Heart right ventricle (tissue), 16 donors: ENCODE data around the gene TPCN1. TPM values are rescaled to one million over a fixed set of nuclear protein-coding genes. Genes with fewer than 3 reads are reported as not detected.
A peak's percentile ranks its signal among the peaks of the same experiment; 100 is the strongest.

ENCODE experiments used
- ATAC-seq, 8 donors: fragments of 200-7000 bp; cut with Tn5 transposase; one replicate each; pipeline ENCODE4 v1.9.1; 2020; ENCODE audit warnings: mild to moderate bottlenecking in 8 of 8, moderate library complexity in 8 of 8, moderate number of reproducible peaks in 1 of 8
- DNase-seq, 2 donors: peaks; one replicate each; pipeline ENCODE4 v3.0.0-alpha.2; 2020
- H3K27ac ChIP-seq, 10 donors: fragments of 200-600 bp; sonication (generic) in 2 of 10; one replicate each; pipeline versions ENCODE4 v1.5.0 to v1.8.0; 2020 to 2022; ENCODE audit warnings: mild to moderate bottlenecking in 3 of 10
- H3K27me3 ChIP-seq, 7 donors: fragments of 200-600 bp; one replicate each; pipeline ENCODE4 v1.8.0; 2021 to 2022; ENCODE audit warnings: mild to moderate bottlenecking in 2 of 7
- H3K36me3 ChIP-seq, 9 donors: fragments of 200-600 bp; sonication (generic) in 1 of 9; one replicate each; pipeline versions ENCODE4 v1.5.0 to v1.8.0; 2020 to 2022; ENCODE audit warnings: mild to moderate bottlenecking in 2 of 9
- H3K4me1 ChIP-seq, 9 donors: fragments of 200-600 bp; sonication (generic) in 1 of 9; one replicate each; pipeline versions ENCODE4 v1.5.0 to v1.8.0; 2020 to 2022; ENCODE audit warnings: mild to moderate bottlenecking in 4 of 9
- H3K4me3 ChIP-seq, 10 donors: fragments of 200-600 bp; sonication (generic) in 2 of 10; one replicate each; pipeline versions ENCODE4 v1.5.0 to v1.8.0; 2020 to 2022; ENCODE audit warnings: mild to moderate bottlenecking in 7 of 10, moderate library complexity in 2 of 10
- H3K9me3 ChIP-seq, 11 donors: fragments of 200-600 bp in 10 of 11; sonication (generic) in 2 of 11; one replicate each; pipeline versions ENCODE4 v1.5.0 to v1.8.0; 2013 to 2022; ENCODE audit warnings: mild to moderate bottlenecking in 2 of 11, control low read depth in 1 of 11, moderate library complexity in 1 of 11
- CTCF ChIP-seq, 9 donors: fragments of 200-600 bp; sonication (generic) in 2 of 9; IDR thresholded peaks; one replicate each; pipeline versions ENCODE4 v1.5.0 to v1.8.0; 2021 to 2022; ENCODE audit warnings: antibody characterized with exemption in 9 of 9, mild to moderate bottlenecking in 5 of 9, moderate library complexity in 1 of 9
- WGBS, 2 donors: extraction: QIAGEN DNeasy Blood & Tissue Kit; methylation state at CpG; one replicate each; pipeline ENCODE4 v1.1.7; 2013; ENCODE audit warnings: inconsistent platforms in 1 of 2; 5-methylcytosine and 5-hydroxymethylcytosine counted together
- intact Hi-C, 10 donors: fragments of 100-400 bp; cut with DNase I; formaldehyde crosslinking; loops; one replicate each; pipeline versions ENCODE4 v1.11.1 to v1.14.2; 2022
- polyA plus RNA-seq, 2 donors: library from polyadenylated mRNA; stranded (reverse); fragments of 200-250 nt; gene quantifications; one replicate each; pipeline ENCODE4 v1.2.3, GENCODE V29; 2013
- total RNA-seq, 10 donors: library from RNA; stranded (reverse); fragmentation: NEBNext Ultra II Directional in 3 of 10; extraction: Animal tissue kit (Norgen Biotek cat#: 25700) in 3 of 10; gene quantifications; one replicate each; pipeline versions ENCODE4 v1.2.1 to v1.2.4, GENCODE V29; 2021 to 2023
- donor health status: Arrhythmogenic right ventricular cardiomyopathy.
- donor health status: ischemic (EF 13 %, LVEDD 7.1; RV severe dilation, severe dysfunction).
- donor health status: healthy with polysubstance abuse.
- donor health status: DM: no; HTN: yes; CAD: no.
- donor health status: DM: no; HTN: no; CAD: no.
- donor health status: ischemic (EF 25% LVEDD 6.9; RV normal size, moderate dysfunction).
- donor health status: ischemic (EF 25% LVEDD 5.7; RV mildly dilated, moderate dysfunction).
- donor health status: healthy.
- donor health status: DM: yes; HTN: yes; CAD: no.
- donor health status: Ischemic cardiomyopathy.
- donor health status: ischemic (EF 35%, LVEDD 5.7; RV mildly dilated, moderate dysfunction).
- donor health status: nonischemic (EF 11% LVEDD 7.7; RV severe dilation, severe dysfunction).
- donor health status: DM: yes; HTN: yes; CAD: no.
- donor health status: PGD.
- donor health status: ischemic (EF 29% LVEDD 5.4; RV normal size, mild dysfunction).
- donor health status: nonischemic (EF 23%, LVEDD 6.1; RV moderate dilation, normal function).

TPCN1 gene
- total and polyA plus RNA-seq, 12 donors: 16.4 to 163 (median 127) TPM

GRCh38 chr12:113260127-113260526 lies 38.9 kb downstream of the TPCN1 start:
- no peak overlapping the region for H3K4me3 ChIP-seq
- WGBS, 2 donors: 54 to 56% methylated on average over 5 of the region's 5 CpGs

GRCh38 chr12:113260636-113261300 lies 39.5 kb downstream of the TPCN1 start:
- Histone ChIP-seq H3K27ac (peak overlapping the region; percentile 39 to 89 (median 80)), H3K4me1 (peaks cover 15 to 54% (median 49%) of the 10 kb centered on the region in 9 donors), H3K4me3 (no peak overlapping the region), H3K36me3 (peaks cover 0 to 55% (median 6%) of the 10 kb centered on the region in 9 donors), H3K27me3 (no peaks in the 10 kb centered on the region), H3K9me3 (no peaks in the 10 kb centered on the region)
- no peak for TF ChIP-seq CTCF (IDR thresholded peaks at IDR 0.05)
- intact Hi-C loops: loop anchor here in 1 of 10 donors (5.0 kb wide), 1 partner anchor 38 kb away; the partner anchor contains the start of gene TPCN1
- 65 to 70% methylated on average over 12 of the region's 12 CpGs for WGBS, 2 donors
- ATAC-seq (peak in 1 of 8 donors; percentile 3), DNase-seq (no peak)

More at GRCh38 chr12:113260127-113260526, 38.9 kb downstream of the TPCN1 start:
- ATAC-seq (peak in 5 of 8 donors; percentile 2 to 37 (median 8)), DNase-seq (no peak)
- intact Hi-C loops: loop anchor here in 1 of 10 donors (5.0 kb wide), 1 partner anchor 38 kb away; the partner anchor contains the start of gene TPCN1
- TF ChIP-seq CTCF (IDR thresholded peaks at IDR 0.05): no peak
- H3K27me3 ChIP-seq: no peaks in the 10 kb centered on the region
- H3K27ac ChIP-seq: peak overlapping the region; percentile 39 to 89 (median 80)
- H3K9me3 ChIP-seq: no peaks in the 10 kb centered on the region
- peaks cover 0 to 49% (median 0%) of the 10 kb centered on the region in 9 donors for H3K36me3 ChIP-seq
- peaks cover 15 to 54% (median 50%) of the 10 kb centered on the region in 9 donors for H3K4me1 ChIP-seq

- WGBS, 2 donors: 69 to 81% methylated on average over 6 of the region's 6 CpGs
- Histone ChIP-seq H3K9me3 (no peaks in the 10 kb centered on the region), H3K4me3 (no peak overlapping the region), H3K36me3 (peaks cover 0 to 64% (median 18%) of the 10 kb centered on the region in 9 donors), H3K27me3 (no peaks in the 10 kb centered on the region), H3K4me1 (peaks cover 15 to 54% (median 49%) of the 10 kb centered on the region in 9 donors), H3K27ac (peak overlapping the region in 8 of 10 donors; percentile 19 to 86 (median 77))
- intact Hi-C loops: loop anchor here in 1 of 10 donors (5.0 kb wide), 1 partner anchor 40 kb away; the partner anchor contains the start of gene TPCN1
- ATAC-seq (no peak), DNase-seq (no peak)
- TF ChIP-seq CTCF (IDR thresholded peaks at IDR 0.05): no peak
Measured at GRCh38 chr12:113261847-113262470, 40.7 kb downstream of the TPCN1 start.

GRCh38 chr12:113262710-113263109 lies 41.4 kb downstream of the TPCN1 start:
- no peaks in the 10 kb centered on the region for H3K27me3 ChIP-seq
- peaks cover 15 to 54% (median 49%) of the 10 kb centered on the region in 9 donors for H3K4me1 ChIP-seq
- peak overlapping the region in 6 of 10 donors; percentile 3 to 84 (median 66) for H3K27ac ChIP-seq
- peaks cover 0 to 70% (median 21%) of the 10 kb centered on the region in 9 donors for H3K36me3 ChIP-seq
- no peak for TF ChIP-seq CTCF (IDR thresholded peaks at IDR 0.05)
- intact Hi-C loops: loop anchor here in 1 of 10 donors (5.0 kb wide), 1 partner anchor 40 kb away; the partner anchor contains the start of gene TPCN1
- H3K4me3 ChIP-seq: no peak overlapping the region
- H3K9me3 ChIP-seq: no peaks in the 10 kb centered on the region
- ATAC-seq: no peak
- DNase-seq: no peak
